Smooth muscle cell of the coronary artery (primary cell): ENCODE data around the gene MPHOSPH6. TPM values are rescaled to one million over a fixed set of nuclear protein-coding genes. Genes with fewer than 3 reads are reported as not detected.

Source experiments
- total RNA-seq: library from RNA; depleted of rRNA; stranded (reverse); fragments of >200 nt; gene quantifications from 2 replicates; pipeline ENCODE4 v1.2.3, GENCODE V29; 2014; ENCODE audit warnings: low replicate concordance

MPHOSPH6 gene
- 9.2 and 15.7 TPM in 2 replicates for total RNA-seq

GRCh38 chr16:82169861-82170845 lies at the start of gene MPHOSPH6:
Gene MPHOSPH6, minus strand, starts transcription at chr16:82170224. Its CDS starts 49 bp downstream, at chr16:82170175.

Other genes with a start within 250 kb of the MPHOSPH6 start
- gene SDR42E1, start 158.8 kb downstream of the MPHOSPH6 start, total RNA-seq = 0.08 and 0.12 TPM in 2 replicates
- 0.35 TPM in 1 of 2 replicates, not detected in the other for gene HSD17B2, start 135.0 kb downstream of the MPHOSPH6 start, total RNA-seq